ENCODE measurements around the gene MROH8. TPM values are rescaled to one million over a fixed set of nuclear protein-coding genes. Genes with fewer than 3 reads are reported as not detected.

Gene MROH8
- polyA plus RNA-seq, 2 donors, result 0.69 to 1.3 TPM

GRCh38 chr20:37111926-37112455 is 67.4 kb downstream of the MROH8 start:
- 80 to 92% methylated on average over 2 of the region's 2 CpGs for WGBS, 2 donors
- H3K4me3 ChIP-seq (ENCODE audit: low read depth in 1 of 2, low read length in 2 of 2), result no peak overlapping the region

GRCh38 chr20:37108676-37109075 is 70.7 kb downstream of the MROH8 start:
- Histone ChIP-seq H3K4me1 (ENCODE audit: control insufficient read depth in 2 of 2, insufficient read depth in 2 of 2, low read length in 1 of 2) (no peaks in the 10 kb centered on the region), H3K27me3 (ENCODE audit: control insufficient read depth in 1 of 2, insufficient read depth in 2 of 2, low read length in 2 of 2) (no peaks in the 10 kb centered on the region), H3K27ac (ENCODE audit: low read depth in 2 of 2, low read length in 1 of 2) (no peak overlapping the region), H3K9me3 (ENCODE audit: control insufficient read depth in 2 of 2, insufficient read depth in 1 of 2, low read depth in 1 of 2, low read length in 1 of 2) (no peaks in the 10 kb centered on the region), H3K4me3 (ENCODE audit: low read depth in 1 of 2, low read length in 2 of 2) (no peak overlapping the region), H3K36me3 (ENCODE audit: control insufficient read depth in 2 of 2, insufficient read depth in 2 of 2, low read length in 1 of 2) (no peaks in the 10 kb centered on the region)
- 77 to 88% methylated on average over 4 of the region's 4 CpGs for WGBS, 2 donors

More at GRCh38 chr20:37111926-37112455, 67.4 kb downstream of the MROH8 start:
- Histone ChIP-seq H3K27ac (ENCODE audit: low read depth in 2 of 2, low read length in 1 of 2) (no peak overlapping the region), H3K27me3 (ENCODE audit: control insufficient read depth in 1 of 2, insufficient read depth in 2 of 2, low read length in 2 of 2) (no peaks in the 10 kb centered on the region), H3K4me1 (ENCODE audit: control insufficient read depth in 2 of 2, insufficient read depth in 2 of 2, low read length in 1 of 2) (no peaks in the 10 kb centered on the region), H3K36me3 (ENCODE audit: control insufficient read depth in 2 of 2, insufficient read depth in 2 of 2, low read length in 1 of 2) (no peaks in the 10 kb centered on the region), H3K9me3 (ENCODE audit: control insufficient read depth in 2 of 2, insufficient read depth in 1 of 2, low read depth in 1 of 2, low read length in 1 of 2) (no peaks in the 10 kb centered on the region)

GRCh38 chr20:37102571-37102970 is 76.8 kb downstream of the MROH8 start:
- WGBS, 2 donors, result 91 to 93% methylated on average over 6 of the region's 6 CpGs
- no peak overlapping the region for H3K27ac ChIP-seq (ENCODE audit: low read depth in 2 of 2, low read length in 1 of 2)
- no peaks in the 10 kb centered on the region for H3K9me3 ChIP-seq (ENCODE audit: control insufficient read depth in 2 of 2, insufficient read depth in 1 of 2, low read depth in 1 of 2, low read length in 1 of 2)
- H3K4me1 ChIP-seq (ENCODE audit: control insufficient read depth in 2 of 2, insufficient read depth in 2 of 2, low read length in 1 of 2), result no peaks in the 10 kb centered on the region
- no peaks in the 10 kb centered on the region for H3K27me3 ChIP-seq (ENCODE audit: control insufficient read depth in 1 of 2, insufficient read depth in 2 of 2, low read length in 2 of 2)
- no peak overlapping the region for H3K4me3 ChIP-seq (ENCODE audit: low read depth in 1 of 2, low read length in 2 of 2)
- H3K36me3 ChIP-seq (ENCODE audit: control insufficient read depth in 2 of 2, insufficient read depth in 2 of 2, low read length in 1 of 2), result no peaks in the 10 kb centered on the region

GRCh38 chr20:37096415-37097041 is 82.8 kb downstream of the MROH8 start:
- Histone ChIP-seq H3K27ac (ENCODE audit: low read depth in 2 of 2, low read length in 1 of 2) (peak overlapping the region in 1 of 2 donors; percentile 79), H3K9me3 (ENCODE audit: control insufficient read depth in 2 of 2, insufficient read depth in 1 of 2, low read depth in 1 of 2, low read length in 1 of 2) (no peaks in the 10 kb centered on the region), H3K36me3 (ENCODE audit: control insufficient read depth in 2 of 2, insufficient read depth in 2 of 2, low read length in 1 of 2) (no peaks in the 10 kb centered on the region), H3K4me1 (ENCODE audit: control insufficient read depth in 2 of 2, insufficient read depth in 2 of 2, low read length in 1 of 2) (no peaks in the 10 kb centered on the region), H3K4me3 (ENCODE audit: low read depth in 1 of 2, low read length in 2 of 2) (peak overlapping the region in 1 of 2 donors; percentile 80), H3K27me3 (ENCODE audit: control insufficient read depth in 1 of 2, insufficient read depth in 2 of 2, low read length in 2 of 2) (no peaks in the 10 kb centered on the region)
- 62 to 64% methylated on average over 11 of the region's 11 CpGs for WGBS, 2 donors

- no peaks in the 10 kb centered on the region for H3K9me3 ChIP-seq (ENCODE audit: control insufficient read depth in 2 of 2, insufficient read depth in 1 of 2, low read depth in 1 of 2, low read length in 1 of 2)
- H3K27me3 ChIP-seq (ENCODE audit: control insufficient read depth in 1 of 2, insufficient read depth in 2 of 2, low read length in 2 of 2), result no peaks in the 10 kb centered on the region
- no peaks in the 10 kb centered on the region for H3K4me1 ChIP-seq (ENCODE audit: control insufficient read depth in 2 of 2, insufficient read depth in 2 of 2, low read length in 1 of 2)
- H3K27ac ChIP-seq (ENCODE audit: low read depth in 2 of 2, low read length in 1 of 2), result peak within 1 kb of the TSS; percentile 50 to 79
- no peaks in the 10 kb centered on the region for H3K36me3 ChIP-seq (ENCODE audit: control insufficient read depth in 2 of 2, insufficient read depth in 2 of 2, low read length in 1 of 2)
- WGBS, 2 donors, result 0 to 1% methylated on average over 55 to 58 of the region's 58 CpGs
- peak within 1 kb of the TSS; percentile 80 to 81 for H3K4me3 ChIP-seq (ENCODE audit: low read depth in 1 of 2, low read length in 2 of 2)
These were observed 83.5 kb downstream of the MROH8 start, which contains the start of gene RBL1 for GRCh38 chr20:37095599-37096414. Gene RBL1, minus strand, starts transcription at chr20:37095997. Its CDS starts 69 bp downstream, at chr20:37095928.

GRCh38 chr20:37095108-37095598 is 84.2 kb downstream of the MROH8 start:
- Histone ChIP-seq H3K4me1 (ENCODE audit: control insufficient read depth in 2 of 2, insufficient read depth in 2 of 2, low read length in 1 of 2) (no peaks in the 10 kb centered on the region), H3K27ac (ENCODE audit: low read depth in 2 of 2, low read length in 1 of 2) (peak overlapping the region; percentile 50 to 75), H3K9me3 (ENCODE audit: control insufficient read depth in 2 of 2, insufficient read depth in 1 of 2, low read depth in 1 of 2, low read length in 1 of 2) (no peaks in the 10 kb centered on the region), H3K36me3 (ENCODE audit: control insufficient read depth in 2 of 2, insufficient read depth in 2 of 2, low read length in 1 of 2) (no peaks in the 10 kb centered on the region), H3K27me3 (ENCODE audit: control insufficient read depth in 1 of 2, insufficient read depth in 2 of 2, low read length in 2 of 2) (no peaks in the 10 kb centered on the region), H3K4me3 (ENCODE audit: low read depth in 1 of 2, low read length in 2 of 2) (peak overlapping the region; percentile 80 to 81)
- WGBS, 2 donors, result 0 to 1% methylated on average over 19 of the region's 19 CpGs

- H3K9me3 ChIP-seq (ENCODE audit: control insufficient read depth in 2 of 2, insufficient read depth in 1 of 2, low read depth in 1 of 2, low read length in 1 of 2), result no peaks in the 10 kb centered on the region
- no peaks in the 10 kb centered on the region for H3K27me3 ChIP-seq (ENCODE audit: control insufficient read depth in 1 of 2, insufficient read depth in 2 of 2, low read length in 2 of 2)
- WGBS, 2 donors, result 71 to 80% methylated on average over 2 of the region's 2 CpGs
- H3K4me3 ChIP-seq (ENCODE audit: low read depth in 1 of 2, low read length in 2 of 2), result no peak overlapping the region
- H3K27ac ChIP-seq (ENCODE audit: low read depth in 2 of 2, low read length in 1 of 2), result no peak overlapping the region
- no peaks in the 10 kb centered on the region for H3K4me1 ChIP-seq (ENCODE audit: control insufficient read depth in 2 of 2, insufficient read depth in 2 of 2, low read length in 1 of 2)
- H3K36me3 ChIP-seq (ENCODE audit: control insufficient read depth in 2 of 2, insufficient read depth in 2 of 2, low read length in 1 of 2), result no peaks in the 10 kb centered on the region
These were observed 88.9 kb downstream of the MROH8 start for GRCh38 chr20:37090407-37090806.

GRCh38 chr20:37081717-37082289 is 97.5 kb downstream of the MROH8 start:
- H3K36me3 ChIP-seq (ENCODE audit: control insufficient read depth in 2 of 2, insufficient read depth in 2 of 2, low read length in 1 of 2), result peaks cover 0 to 2% of the 10 kb centered on the region in 2 donors
- 92 to 94% methylated on average over 5 of the region's 5 CpGs for WGBS, 2 donors
- H3K4me3 ChIP-seq (ENCODE audit: low read depth in 1 of 2, low read length in 2 of 2), result no peak overlapping the region

GRCh38 chr20:37077009-37077408 is 102.3 kb downstream of the MROH8 start:
- H3K4me3 ChIP-seq (ENCODE audit: low read depth in 1 of 2, low read length in 2 of 2), result no peak overlapping the region
- H3K36me3 ChIP-seq (ENCODE audit: control insufficient read depth in 2 of 2, insufficient read depth in 2 of 2, low read length in 1 of 2), result no peaks in the 10 kb centered on the region
- no peak overlapping the region for H3K27ac ChIP-seq (ENCODE audit: low read depth in 2 of 2, low read length in 1 of 2)
- H3K27me3 ChIP-seq (ENCODE audit: control insufficient read depth in 1 of 2, insufficient read depth in 2 of 2, low read length in 2 of 2), result no peaks in the 10 kb centered on the region
- no peaks in the 10 kb centered on the region for H3K4me1 ChIP-seq (ENCODE audit: control insufficient read depth in 2 of 2, insufficient read depth in 2 of 2, low read length in 1 of 2)
- 98% methylated on average over 8 of the region's 8 CpGs for whole genome bisulfite sequencing, 2 donors
- no peaks in the 10 kb centered on the region for H3K9me3 ChIP-seq (ENCODE audit: control insufficient read depth in 2 of 2, insufficient read depth in 1 of 2, low read depth in 1 of 2, low read length in 1 of 2)

More at GRCh38 chr20:37081717-37082289, 97.5 kb downstream of the MROH8 start:
- no peaks in the 10 kb centered on the region for H3K4me1 ChIP-seq (ENCODE audit: control insufficient read depth in 2 of 2, insufficient read depth in 2 of 2, low read length in 1 of 2)
- H3K27ac ChIP-seq (ENCODE audit: low read depth in 2 of 2, low read length in 1 of 2), result no peak overlapping the region
- H3K27me3 ChIP-seq (ENCODE audit: control insufficient read depth in 1 of 2, insufficient read depth in 2 of 2, low read length in 2 of 2), result no peaks in the 10 kb centered on the region
- H3K9me3 ChIP-seq (ENCODE audit: control insufficient read depth in 2 of 2, insufficient read depth in 1 of 2, low read depth in 1 of 2, low read length in 1 of 2), result no peaks in the 10 kb centered on the region

Measured in esophagus (tissue), 2 donors.